SK-N-SH treated with all-trans-retinoic acid at 6 μM for 48 hours (cell line): ENCODE measurements around the gene RABGAP1.

Source experiments
- ATAC-seq: fragments of 200-7000 bp; cut with Tn5 transposase; 3 replicates; pipeline ENCODE4 v1.9.1; 2020; ENCODE audit warnings: mild to moderate bottlenecking, moderate library complexity
- ARNTL ChIP-seq: fragments of 450-650 bp; formaldehyde crosslinking; IDR thresholded peaks from 2 replicates; pipeline ENCODE4 v1.5.0; 2020; ENCODE audit warnings: low read depth, mild to moderate bottlenecking, moderate library complexity, borderline replicate concordance
- ESRRG ChIP-seq: fragments of 250-450 bp; sonication (Bioruptor Pico); IDR thresholded peaks from 2 replicates; pipeline ENCODE4 v1.6.1; 2021; ENCODE audit warnings: mild to moderate bottlenecking
- GLIS3 ChIP-seq: fragments of 250-450 bp; sonication (Bioruptor Pico); IDR thresholded peaks from 2 replicates; pipeline ENCODE4 v1.5.0; 2020; ENCODE audit warnings: mild to moderate bottlenecking, moderate library complexity
- ISL1 ChIP-seq: fragments of 250-450 bp; sonication (Bioruptor Pico); IDR thresholded peaks from 2 replicates; pipeline ENCODE4 v2.1.2; 2022; ENCODE audit warnings: mild to moderate bottlenecking, moderate library complexity
- OSR1 ChIP-seq: fragments of 250-450 bp; sonication (Bioruptor Pico); IDR thresholded peaks from 2 replicates; pipeline ENCODE4 v1.8.0; 2022; ENCODE audit warnings: moderate library complexity, mild to moderate bottlenecking, inconsistent platforms
- PPARA ChIP-seq: fragments of 250-450 bp; sonication (Bioruptor Pico); IDR thresholded peaks from 2 replicates; pipeline ENCODE4 v1.5.0; 2020; ENCODE audit warnings: mild to moderate bottlenecking, borderline replicate concordance
- RARB ChIP-seq: fragments of 250-450 bp; sonication (Bioruptor Pico); IDR thresholded peaks from 2 replicates; pipeline ENCODE4 v1.8.0; 2021; ENCODE audit warnings: mild to moderate bottlenecking, moderate library complexity
- SNAI2 ChIP-seq: fragments of 250-450 bp; sonication (Bioruptor Pico); IDR thresholded peaks from 2 replicates; pipeline ENCODE4 v1.5.0; 2020; ENCODE audit warnings: mild to moderate bottlenecking, moderate library complexity
- TCF4 ChIP-seq: fragments of 250-450 bp; sonication (Bioruptor Pico); IDR thresholded peaks from 2 replicates; pipeline ENCODE4 v1.8.0; 2021; ENCODE audit warnings: mild to moderate bottlenecking, moderate library complexity, borderline replicate concordance
- TOX ChIP-seq: fragments of 250-450 bp; sonication (Bioruptor Pico); IDR thresholded peaks from 2 replicates; pipeline ENCODE4 v1.8.0; 2021; ENCODE audit warnings: mild to moderate bottlenecking, moderate library complexity, borderline replicate concordance
- ZC3H10 ChIP-seq: fragments of 250-450 bp; sonication (Bioruptor Pico); IDR thresholded peaks from 2 replicates; pipeline ENCODE4 v1.5.1; 2021; ENCODE audit warnings: mild to moderate bottlenecking, moderate library complexity
- ZFP3 ChIP-seq: fragments of 250-450 bp; sonication (Bioruptor Pico); IDR thresholded peaks from 2 replicates; pipeline ENCODE4 v1.5.0; 2020; ENCODE audit warnings: mild to moderate bottlenecking, moderate library complexity
- ZFP30 ChIP-seq: fragments of 450-650 bp; formaldehyde crosslinking; IDR thresholded peaks from 2 replicates; pipeline ENCODE4 v1.5.0; 2022; ENCODE audit warnings: mild to moderate bottlenecking, moderate library complexity
- ZNF70 ChIP-seq: fragments of 450-650 bp; formaldehyde crosslinking; IDR thresholded peaks from 2 replicates; pipeline ENCODE4 v1.5.0; 2020; ENCODE audit warnings: mild to moderate bottlenecking, moderate library complexity
- ZNF8 ChIP-seq: fragments of 450-650 bp; formaldehyde crosslinking; IDR thresholded peaks from 2 replicates; pipeline ENCODE4 v1.5.0; 2020; ENCODE audit warnings: mild to moderate bottlenecking, moderate library complexity
- TF ChIP-seq, protein P1 (sequence below): fragments of 250-450 bp; sonication (Bioruptor Pico); IDR thresholded peaks from 2 replicates; pipeline ENCODE4 v1.5.1; 2021; ENCODE audit warnings: mild to moderate bottlenecking, moderate library complexity
- TF ChIP-seq, protein P2 (sequence below): fragments of 250-450 bp; sonication (Bioruptor Pico); IDR thresholded peaks from 2 replicates; pipeline ENCODE4 v1.8.0; 2021; ENCODE audit warnings: low read depth, mild to moderate bottlenecking, moderate library complexity, borderline replicate concordance
- TF ChIP-seq, protein P3 (sequence below): fragments of 250-450 bp; sonication (Bioruptor Pico); IDR thresholded peaks from 2 replicates; pipeline ENCODE4 v1.5.0; 2020; ENCODE audit warnings: mild to moderate bottlenecking, moderate library complexity
- TF ChIP-seq, protein P4 (sequence below): fragments of 250-450 bp; sonication (Bioruptor Pico); IDR thresholded peaks from 2 replicates; pipeline ENCODE4 v1.8.0; 2020; ENCODE audit warnings: mild to moderate bottlenecking, moderate library complexity, borderline replicate concordance

RABGAP1 gene

DNA sequence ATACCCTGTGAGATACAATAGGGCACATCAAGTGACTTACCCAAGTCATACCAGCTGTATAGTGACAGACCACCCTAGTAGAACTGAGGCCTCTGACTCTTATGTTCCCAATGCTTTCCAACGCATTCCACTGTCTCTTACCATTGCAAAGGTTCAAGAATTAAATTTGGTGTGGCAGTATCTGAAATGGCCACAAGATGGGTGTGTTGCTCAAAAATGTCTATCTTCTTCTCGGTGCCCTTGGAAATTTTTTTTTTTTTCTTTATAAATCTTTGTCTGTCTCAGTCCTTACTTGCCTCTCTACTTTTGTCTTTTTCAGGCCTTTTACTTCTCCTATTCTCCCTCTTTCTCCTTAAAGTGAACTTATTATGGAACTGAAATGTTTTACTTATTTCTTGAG lies 141.0 kb downstream of the RABGAP1 start:
- TF ChIP-seq GLIS3: no peak
- no peak for TF ChIP-seq ZNF8
- TF ChIP-seq, protein P1, sequence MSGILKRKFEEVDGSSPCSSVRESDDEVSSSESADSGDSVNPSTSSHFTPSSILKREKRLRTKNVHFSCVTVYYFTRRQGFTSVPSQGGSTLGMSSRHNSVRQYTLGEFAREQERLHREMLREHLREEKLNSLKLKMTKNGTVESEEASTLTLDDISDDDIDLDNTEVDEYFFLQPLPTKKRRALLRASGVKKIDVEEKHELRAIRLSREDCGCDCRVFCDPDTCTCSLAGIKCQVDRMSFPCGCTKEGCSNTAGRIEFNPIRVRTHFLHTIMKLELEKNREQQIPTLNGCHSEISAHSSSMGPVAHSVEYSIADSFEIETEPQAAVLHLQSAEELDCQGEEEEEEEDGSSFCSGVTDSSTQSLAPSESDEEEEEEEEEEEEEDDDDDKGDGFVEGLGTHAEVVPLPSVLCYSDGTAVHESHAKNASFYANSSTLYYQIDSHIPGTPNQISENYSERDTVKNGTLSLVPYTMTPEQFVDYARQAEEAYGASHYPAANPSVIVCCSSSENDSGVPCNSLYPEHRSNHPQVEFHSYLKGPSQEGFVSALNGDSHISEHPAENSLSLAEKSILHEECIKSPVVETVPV (CRISPR knock-in tag): no peak
- TF ChIP-seq ZFP3 (CRISPR knock-in tag): no peak
- no peak for TF ChIP-seq TCF4 (CRISPR knock-in tag)
- TF ChIP-seq ZFP30 (CRISPR knock-in tag): no peak
- no peak for TF ChIP-seq OSR1 (CRISPR knock-in tag)
- no peak for TF ChIP-seq ISL1
- TF ChIP-seq, protein P2, sequence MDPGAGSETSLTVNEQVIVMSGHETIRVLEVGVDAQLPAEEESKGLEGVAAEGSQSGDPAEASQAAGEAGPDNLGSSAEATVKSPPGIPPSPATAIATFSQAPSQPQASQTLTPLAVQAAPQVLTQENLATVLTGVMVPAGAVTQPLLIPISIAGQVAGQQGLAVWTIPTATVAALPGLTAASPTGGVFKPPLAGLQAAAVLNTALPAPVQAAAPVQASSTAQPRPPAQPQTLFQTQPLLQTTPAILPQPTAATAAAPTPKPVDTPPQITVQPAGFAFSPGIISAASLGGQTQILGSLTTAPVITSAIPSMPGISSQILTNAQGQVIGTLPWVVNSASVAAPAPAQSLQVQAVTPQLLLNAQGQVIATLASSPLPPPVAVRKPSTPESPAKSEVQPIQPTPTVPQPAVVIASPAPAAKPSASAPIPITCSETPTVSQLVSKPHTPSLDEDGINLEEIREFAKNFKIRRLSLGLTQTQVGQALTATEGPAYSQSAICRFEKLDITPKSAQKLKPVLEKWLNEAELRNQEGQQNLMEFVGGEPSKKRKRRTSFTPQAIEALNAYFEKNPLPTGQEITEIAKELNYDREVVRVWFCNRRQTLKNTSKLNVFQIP (CRISPR knock-in tag): no peak
- no peak for TF ChIP-seq SNAI2 (CRISPR knock-in tag)
- TF ChIP-seq, protein P3, sequence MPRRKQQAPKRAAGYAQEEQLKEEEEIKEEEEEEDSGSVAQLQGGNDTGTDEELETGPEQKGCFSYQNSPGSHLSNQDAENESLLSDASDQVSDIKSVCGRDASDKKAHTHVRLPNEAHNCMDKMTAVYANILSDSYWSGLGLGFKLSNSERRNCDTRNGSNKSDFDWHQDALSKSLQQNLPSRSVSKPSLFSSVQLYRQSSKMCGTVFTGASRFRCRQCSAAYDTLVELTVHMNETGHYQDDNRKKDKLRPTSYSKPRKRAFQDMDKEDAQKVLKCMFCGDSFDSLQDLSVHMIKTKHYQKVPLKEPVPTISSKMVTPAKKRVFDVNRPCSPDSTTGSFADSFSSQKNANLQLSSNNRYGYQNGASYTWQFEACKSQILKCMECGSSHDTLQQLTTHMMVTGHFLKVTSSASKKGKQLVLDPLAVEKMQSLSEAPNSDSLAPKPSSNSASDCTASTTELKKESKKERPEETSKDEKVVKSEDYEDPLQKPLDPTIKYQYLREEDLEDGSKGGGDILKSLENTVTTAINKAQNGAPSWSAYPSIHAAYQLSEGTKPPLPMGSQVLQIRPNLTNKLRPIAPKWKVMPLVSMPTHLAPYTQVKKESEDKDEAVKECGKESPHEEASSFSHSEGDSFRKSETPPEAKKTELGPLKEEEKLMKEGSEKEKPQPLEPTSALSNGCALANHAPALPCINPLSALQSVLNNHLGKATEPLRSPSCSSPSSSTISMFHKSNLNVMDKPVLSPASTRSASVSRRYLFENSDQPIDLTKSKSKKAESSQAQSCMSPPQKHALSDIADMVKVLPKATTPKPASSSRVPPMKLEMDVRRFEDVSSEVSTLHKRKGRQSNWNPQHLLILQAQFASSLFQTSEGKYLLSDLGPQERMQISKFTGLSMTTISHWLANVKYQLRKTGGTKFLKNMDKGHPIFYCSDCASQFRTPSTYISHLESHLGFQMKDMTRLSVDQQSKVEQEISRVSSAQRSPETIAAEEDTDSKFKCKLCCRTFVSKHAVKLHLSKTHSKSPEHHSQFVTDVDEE (CRISPR knock-in tag): no peak
- no peak for TF ChIP-seq RARB (CRISPR knock-in tag)
- no peak for TF ChIP-seq TOX
- TF ChIP-seq, protein P4, sequence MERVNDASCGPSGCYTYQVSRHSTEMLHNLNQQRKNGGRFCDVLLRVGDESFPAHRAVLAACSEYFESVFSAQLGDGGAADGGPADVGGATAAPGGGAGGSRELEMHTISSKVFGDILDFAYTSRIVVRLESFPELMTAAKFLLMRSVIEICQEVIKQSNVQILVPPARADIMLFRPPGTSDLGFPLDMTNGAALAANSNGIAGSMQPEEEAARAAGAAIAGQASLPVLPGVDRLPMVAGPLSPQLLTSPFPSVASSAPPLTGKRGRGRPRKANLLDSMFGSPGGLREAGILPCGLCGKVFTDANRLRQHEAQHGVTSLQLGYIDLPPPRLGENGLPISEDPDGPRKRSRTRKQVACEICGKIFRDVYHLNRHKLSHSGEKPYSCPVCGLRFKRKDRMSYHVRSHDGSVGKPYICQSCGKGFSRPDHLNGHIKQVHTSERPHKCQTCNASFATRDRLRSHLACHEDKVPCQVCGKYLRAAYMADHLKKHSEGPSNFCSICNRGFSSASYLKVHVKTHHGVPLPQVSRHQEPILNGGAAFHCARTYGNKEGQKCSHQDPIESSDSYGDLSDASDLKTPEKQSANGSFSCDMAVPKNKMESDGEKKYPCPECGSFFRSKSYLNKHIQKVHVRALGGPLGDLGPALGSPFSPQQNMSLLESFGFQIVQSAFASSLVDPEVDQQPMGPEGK (CRISPR knock-in tag): no peak
- TF ChIP-seq PPARA: no peak
- TF ChIP-seq ZC3H10 (CRISPR knock-in tag): no peak
- no peak for TF ChIP-seq ZNF70 (CRISPR knock-in tag)
- no peak for TF ChIP-seq ESRRG (CRISPR knock-in tag)
- peak; percentile 86 for ATAC-seq

DNA sequence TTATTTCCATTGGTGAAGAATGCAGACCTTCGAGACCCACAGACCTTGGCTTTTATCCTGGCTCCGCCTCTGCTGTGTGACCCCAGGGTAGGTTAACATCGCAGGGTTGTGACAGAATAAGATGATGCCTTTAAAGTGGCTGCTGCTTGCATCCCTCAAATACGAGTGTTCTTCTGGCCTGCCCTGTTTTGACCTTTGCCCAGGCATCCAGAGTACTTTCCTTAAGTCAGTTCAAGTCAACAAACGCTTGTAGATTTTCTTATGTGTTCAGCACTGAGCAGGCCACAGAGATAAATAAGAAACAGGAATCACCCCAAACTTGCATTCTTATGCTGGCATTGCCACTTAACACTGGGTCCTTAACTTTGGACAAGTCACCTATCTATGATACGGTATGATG lies 142.9 kb downstream of the RABGAP1 start:
- no peak for TF ChIP-seq GLIS3
- TF ChIP-seq ZFP3 (CRISPR knock-in tag): no peak
- TF ChIP-seq, protein P3 (CRISPR knock-in tag): no peak
- TF ChIP-seq ARNTL (CRISPR knock-in tag): no peak
- no peak for ATAC-seq

DNA sequence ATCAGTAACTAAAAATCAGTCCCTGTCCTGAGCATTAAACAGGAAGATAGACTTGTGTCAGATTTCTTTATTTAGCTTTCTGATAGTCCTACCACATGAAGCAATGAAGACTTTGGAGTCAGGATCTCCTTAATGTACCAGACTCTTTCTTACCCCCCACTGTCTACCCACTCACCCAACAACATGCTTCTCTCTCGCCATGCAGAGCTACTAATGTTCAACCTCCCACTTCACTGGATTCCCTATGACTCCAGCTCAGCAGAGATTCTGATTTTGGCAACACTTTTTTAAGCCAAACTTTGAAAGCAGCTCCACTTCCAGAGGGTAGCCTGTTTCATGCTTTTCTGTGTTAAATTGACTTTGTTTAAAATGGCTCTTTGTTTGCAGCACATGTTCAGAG lies 143.4 kb downstream of the RABGAP1 start:
- TF ChIP-seq TCF4 (CRISPR knock-in tag): no peak
- no peak for TF ChIP-seq OSR1 (CRISPR knock-in tag)
- no peak for TF ChIP-seq ISL1
- TF ChIP-seq ARNTL (CRISPR knock-in tag): no peak
- TF ChIP-seq ZFP30 (CRISPR knock-in tag): no peak
- no peak for TF ChIP-seq ZC3H10 (CRISPR knock-in tag)
- TF ChIP-seq, all 23 proteins: peak for 0
- no peak for ATAC-seq
